Activated CD4-positive, alpha-beta T cell treated with anti-CD3 and anti-CD28 coated beads for 1 hour (primary cell): Measurements from ENCODE around the gene EVA1A.

Source experiments
- DNase-seq: peaks from one replicate; pipeline ENCODE4 v3.0.0-alpha.2; 2020

Gene EVA1A

GRCh38 chr2:75561566-75562512 is 1.1 kb upstream of the EVA1A start:
- DNase-seq, result no peak

- DNase-seq, result no peak
These were observed 544 bp downstream of the EVA1A start for GRCh38 chr2:75560022-75560767.

- DNase-seq, result no peak
These were observed 1.1 kb downstream of the EVA1A start for GRCh38 chr2:75559680-75560021.

- DNase-seq, result no peak
These were observed 1.7 kb downstream of the EVA1A start for GRCh38 chr2:75558786-75559679.

- no peak for DNase-seq
These were observed 2.6 kb downstream of the EVA1A start for GRCh38 chr2:75558136-75558535.

- no peak for DNase-seq
These were observed 3.1 kb downstream of the EVA1A start for GRCh38 chr2:75557474-75558133.

GRCh38 chr2:75556679-75557366 is 3.9 kb downstream of the EVA1A start:
- no peak for DNase-seq

GRCh38 chr2:75555701-75556100 is 5.0 kb downstream of the EVA1A start:
- DNase-seq, result no peak

- DNase-seq, result no peak
These were observed 6.7 kb downstream of the EVA1A start for GRCh38 chr2:75553935-75554531.

GRCh38 chr2:75552222-75552621 is 8.5 kb downstream of the EVA1A start:
- DNase-seq, result no peak

GRCh38 chr2:75551434-75551833 is 9.3 kb downstream of the EVA1A start:
- no peak for DNase-seq

GRCh38 chr2:75549401-75550253 is 11.1 kb downstream of the EVA1A start:
- no peak for DNase-seq

- DNase-seq, result no peak
These were observed 12.6 kb downstream of the EVA1A start for GRCh38 chr2:75548036-75548573.

- DNase-seq, result no peak
These were observed 13.2 kb downstream of the EVA1A start for GRCh38 chr2:75547345-75548035.

- DNase-seq, result no peak
These were observed 14.8 kb downstream of the EVA1A start for GRCh38 chr2:75545922-75546321.

- DNase-seq, result no peak
These were observed 15.4 kb downstream of the EVA1A start for GRCh38 chr2:75545387-75545786.

- DNase-seq, result no peak
These were observed 17.3 kb downstream of the EVA1A start for GRCh38 chr2:75543446-75543845.

- no peak for DNase-seq
These were observed 19.3 kb downstream of the EVA1A start for GRCh38 chr2:75541430-75541829.

GRCh38 chr2:75540994-75541393 is 19.7 kb downstream of the EVA1A start:
- no peak for DNase-seq
